ENCODE measurements around the gene STK32A. TPM values are rescaled to one million over a fixed set of nuclear protein-coding genes. Genes with fewer than 3 reads are reported as not detected.

STK32A gene
- total and polyA plus RNA-seq, 2 donors (not counting 1 experiment from before 2014, with no cell fraction given): not detected

- no peak overlapping the region for H2AFZ ChIP-seq (ENCODE audit: insufficient read depth, low read depth, low read length, poor library complexity, severe bottlenecking)
- no peak overlapping the region for H3K9ac ChIP-seq (ENCODE audit: low read length)
- no peak overlapping the region for H3K4me2 ChIP-seq (replicated peaks; ENCODE audit: low read depth, low read length, poor library complexity, severe bottlenecking)
- H3K27ac Mint-ChIP-seq: no peak overlapping the region
- ATAC-seq (ENCODE audit: low read depth) (no peak), DNase-seq (no peak)
- ChIA-PET POLR2A (no interaction called here), CTCF (no interaction called here)
- no peaks in the 10 kb centered on the region for H3K4me1 ChIP-seq (ENCODE audit: control insufficient read depth in 2 of 2, insufficient read depth in 2 of 2, low read length in 2 of 2)
- H3K4me1 Mint-ChIP-seq: no peaks in the 10 kb centered on the region
- intact Hi-C loops (cut with micrococcal nuclease): no loop called here
- H3K79me2 ChIP-seq (ENCODE audit: control insufficient read depth, insufficient read depth, low read length): no peaks in the 10 kb centered on the region
- H3K27ac ChIP-seq (ENCODE audit: low read length in 2 of 2): no peak overlapping the region
- no peaks in the 10 kb centered on the region for H3K27me3 Mint-ChIP-seq
- no peak overlapping the region for H3K4me3 Mint-ChIP-seq
- no peaks in the 10 kb centered on the region for H3K27me3 ChIP-seq (replicated peaks in 1 of 4; ENCODE audit: control extremely low read depth in 1 of 4, control insufficient read depth in 3 of 4, insufficient read depth in 4 of 4, low read length in 3 of 4)
- H3K9me3 Mint-ChIP-seq (ENCODE audit: insufficient read depth): no peaks in the 10 kb centered on the region
- TF ChIP-seq, protein P1, sequence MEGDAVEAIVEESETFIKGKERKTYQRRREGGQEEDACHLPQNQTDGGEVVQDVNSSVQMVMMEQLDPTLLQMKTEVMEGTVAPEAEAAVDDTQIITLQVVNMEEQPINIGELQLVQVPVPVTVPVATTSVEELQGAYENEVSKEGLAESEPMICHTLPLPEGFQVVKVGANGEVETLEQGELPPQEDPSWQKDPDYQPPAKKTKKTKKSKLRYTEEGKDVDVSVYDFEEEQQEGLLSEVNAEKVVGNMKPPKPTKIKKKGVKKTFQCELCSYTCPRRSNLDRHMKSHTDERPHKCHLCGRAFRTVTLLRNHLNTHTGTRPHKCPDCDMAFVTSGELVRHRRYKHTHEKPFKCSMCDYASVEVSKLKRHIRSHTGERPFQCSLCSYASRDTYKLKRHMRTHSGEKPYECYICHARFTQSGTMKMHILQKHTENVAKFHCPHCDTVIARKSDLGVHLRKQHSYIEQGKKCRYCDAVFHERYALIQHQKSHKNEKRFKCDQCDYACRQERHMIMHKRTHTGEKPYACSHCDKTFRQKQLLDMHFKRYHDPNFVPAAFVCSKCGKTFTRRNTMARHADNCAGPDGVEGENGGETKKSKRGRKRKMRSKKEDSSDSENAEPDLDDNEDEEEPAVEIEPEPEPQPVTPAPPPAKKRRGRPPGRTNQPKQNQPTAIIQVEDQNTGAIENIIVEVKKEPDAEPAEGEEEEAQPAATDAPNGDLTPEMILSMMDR (IDR thresholded peaks at IDR 0.05): no peak
- TF ChIP-seq EZH2 (IDR thresholded peaks at IDR 0.05; ENCODE audit: borderline replicate concordance, insufficient read depth, low read depth, low read length, poor library complexity, severe bottlenecking): no peak
- H3K36me3 ChIP-seq (replicated peaks in 1 of 2; ENCODE audit: control extremely low read depth in 1 of 2, control insufficient read depth in 1 of 2, extremely low read depth in 1 of 2, insufficient read depth in 2 of 2, low read length in 1 of 2): no peaks in the 10 kb centered on the region
- no peak overlapping the region for H3K4me3 ChIP-seq (ENCODE audit: control extremely low read depth in 1 of 5, extremely low read depth in 1 of 5, insufficient read depth in 1 of 5, low read depth in 2 of 5, low read length in 4 of 5)
- H4K20me1 ChIP-seq (ENCODE audit: control insufficient read depth, insufficient read depth, low read length, poor library complexity, severe bottlenecking): no peaks in the 10 kb centered on the region
- no CpG with 5 or more reads among the region's 2 CpGs for WGBS (ENCODE audit: insufficient coverage)
- no peaks in the 10 kb centered on the region for H3K9me3 ChIP-seq (ENCODE audit: control extremely low read depth in 1 of 3, control insufficient read depth in 2 of 3, insufficient read depth in 1 of 3, low read length in 2 of 3)
These were observed 135.0 kb downstream of the STK32A start for GRCh38 chr5:147369742-147370374.

DNA sequence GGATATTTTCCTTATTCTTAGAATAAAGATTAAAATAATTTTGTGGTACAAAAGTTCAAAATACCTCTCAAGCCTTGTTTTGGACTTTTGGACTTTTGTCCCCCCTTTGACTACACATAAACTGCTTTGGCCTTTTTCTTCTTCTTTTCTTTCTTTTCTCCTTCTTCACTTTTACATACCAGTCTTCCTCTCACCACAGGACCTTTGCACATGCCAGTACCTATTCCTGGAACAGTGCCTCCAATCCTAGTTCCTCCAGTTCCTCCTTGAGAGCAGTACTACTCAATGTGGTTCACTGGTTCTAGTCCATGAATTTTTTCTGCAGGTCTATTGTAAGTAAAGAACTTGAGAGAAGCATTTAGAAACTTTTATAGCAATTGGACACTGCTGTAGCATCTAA lies 136.5 kb downstream of the STK32A start:
- H4K20me1 ChIP-seq (ENCODE audit: control insufficient read depth, insufficient read depth, low read length, poor library complexity, severe bottlenecking): no peaks in the 10 kb centered on the region
- H3K27ac ChIP-seq (ENCODE audit: low read length in 2 of 2): no peak overlapping the region
- no peaks in the 10 kb centered on the region for H3K36me3 ChIP-seq (replicated peaks in 1 of 2; ENCODE audit: control extremely low read depth in 1 of 2, control insufficient read depth in 1 of 2, extremely low read depth in 1 of 2, insufficient read depth in 2 of 2, low read length in 1 of 2)
- H3K4me2 ChIP-seq (replicated peaks; ENCODE audit: low read depth, low read length, poor library complexity, severe bottlenecking): no peak overlapping the region
- intact Hi-C loops (cut with micrococcal nuclease): no loop called here
- H3K4me1 ChIP-seq (ENCODE audit: control insufficient read depth in 2 of 2, insufficient read depth in 2 of 2, low read length in 2 of 2): no peaks in the 10 kb centered on the region
- ChIA-PET POLR2A (no interaction called here), CTCF (no interaction called here)
- H3K27me3 ChIP-seq (replicated peaks in 1 of 4; ENCODE audit: control extremely low read depth in 1 of 4, control insufficient read depth in 3 of 4, insufficient read depth in 4 of 4, low read length in 3 of 4): no peaks in the 10 kb centered on the region
- no peak overlapping the region for H3K9ac ChIP-seq (ENCODE audit: low read length)
- no peaks in the 10 kb centered on the region for H3K4me1 Mint-ChIP-seq
- no peaks in the 10 kb centered on the region for H3K9me3 ChIP-seq (ENCODE audit: control extremely low read depth in 1 of 3, control insufficient read depth in 2 of 3, insufficient read depth in 1 of 3, low read length in 2 of 3)
- no peak overlapping the region for H3K4me3 ChIP-seq (ENCODE audit: control extremely low read depth in 1 of 5, extremely low read depth in 1 of 5, insufficient read depth in 1 of 5, low read depth in 2 of 5, low read length in 4 of 5)
- no peak overlapping the region for H3K4me3 Mint-ChIP-seq
- H3K27ac Mint-ChIP-seq: no peak overlapping the region
- H3K79me2 ChIP-seq (ENCODE audit: control insufficient read depth, insufficient read depth, low read length): no peaks in the 10 kb centered on the region
- DNase-seq (no peak), ATAC-seq (ENCODE audit: low read depth) (no peak)
- no peaks in the 10 kb centered on the region for H3K9me3 Mint-ChIP-seq (ENCODE audit: insufficient read depth)
- H3K27me3 Mint-ChIP-seq: no peaks in the 10 kb centered on the region
- no peak overlapping the region for H2AFZ ChIP-seq (ENCODE audit: insufficient read depth, low read depth, low read length, poor library complexity, severe bottlenecking)
- no peak for TF ChIP-seq EZH2 (IDR thresholded peaks at IDR 0.05; ENCODE audit: borderline replicate concordance, insufficient read depth, low read depth, low read length, poor library complexity, severe bottlenecking)
- TF ChIP-seq, protein P1 (IDR thresholded peaks at IDR 0.05): no peak
